ENCODE results near the gene SHISA4.

DNA sequence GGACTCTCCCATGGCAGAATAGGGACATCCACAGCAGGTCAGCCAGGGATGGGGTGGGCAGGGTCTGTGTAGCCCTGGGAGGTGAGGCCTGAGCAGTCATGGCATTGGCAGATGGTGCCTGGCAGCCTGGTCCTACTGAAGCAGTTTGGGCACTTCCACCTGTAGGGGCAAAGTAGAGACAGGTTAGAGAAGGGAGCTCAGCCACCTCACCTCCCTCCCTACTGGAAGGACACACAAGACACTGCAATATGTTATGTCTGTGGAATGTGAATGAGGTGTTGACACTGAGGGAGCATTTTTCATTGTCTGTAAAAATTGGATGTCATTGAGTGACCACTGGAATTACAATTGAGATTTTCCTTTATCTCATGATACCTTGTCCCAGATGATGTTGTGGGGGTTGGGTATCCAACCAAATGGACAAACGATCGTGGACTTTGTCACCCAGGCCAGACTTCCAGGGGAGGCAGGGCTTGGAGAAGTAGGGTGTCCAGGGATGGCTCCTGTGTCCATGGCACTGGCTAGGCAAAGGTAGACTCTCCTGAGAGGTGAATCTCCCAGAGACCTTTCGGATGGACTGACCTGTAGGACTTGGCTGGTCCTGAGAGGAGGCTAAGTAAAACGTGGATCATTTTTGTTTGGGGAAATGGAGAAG lies 9.7 kb downstream of the SHISA4 start:
- TF ChIP-seq NFRKB (IDR thresholded peaks at IDR 0.05) (no peak), FOXA1 (IDR thresholded peaks at IDR 0.05) (no peak), CTBP1 (IDR thresholded peaks at IDR 0.05; ENCODE audit: borderline replicate concordance) (no peak), ELF4 (IDR thresholded peaks at IDR 0.05) (no peak), HDGF (IDR thresholded peaks at IDR 0.05; ENCODE audit: borderline replicate concordance) (no peak), FOXK2 (IDR thresholded peaks at IDR 0.05) (no peak)

Measured in HEK293T (cell line).